Suprapubic skin (tissue), 4 donors: ENCODE data around the gene DSCAML1.

ENCODE experiments used
- POLR2A ChIP-seq, 2 donors: fragments of 450-650 bp; IDR thresholded peaks; one replicate each; pipeline ENCODE4 v1.6.1; 2017; ENCODE audit warnings: antibody characterized with exemption in 2 of 2, mild to moderate bottlenecking in 2 of 2, moderate library complexity in 2 of 2
- POLR2AphosphoS5 ChIP-seq, 3 donors: sonication (generic); formaldehyde crosslinking; IDR thresholded peaks; one replicate each; pipeline ENCODE4 v1.6.1; 2017; ENCODE audit warnings: antibody characterized with exemption in 3 of 3
- TF ChIP-seq, protein P1 (sequence below), 2 donors: fragments of 200-600 bp in 1 of 2; fragments of 450-650 bp in 1 of 2; sonication (generic) in 1 of 2; IDR thresholded peaks; one replicate each; pipeline ENCODE4 v1.5.1; 2016 to 2019; ENCODE audit warnings: antibody characterized with exemption in 2 of 2, mild to moderate bottlenecking in 1 of 2, moderate library complexity in 1 of 2

DNA sequence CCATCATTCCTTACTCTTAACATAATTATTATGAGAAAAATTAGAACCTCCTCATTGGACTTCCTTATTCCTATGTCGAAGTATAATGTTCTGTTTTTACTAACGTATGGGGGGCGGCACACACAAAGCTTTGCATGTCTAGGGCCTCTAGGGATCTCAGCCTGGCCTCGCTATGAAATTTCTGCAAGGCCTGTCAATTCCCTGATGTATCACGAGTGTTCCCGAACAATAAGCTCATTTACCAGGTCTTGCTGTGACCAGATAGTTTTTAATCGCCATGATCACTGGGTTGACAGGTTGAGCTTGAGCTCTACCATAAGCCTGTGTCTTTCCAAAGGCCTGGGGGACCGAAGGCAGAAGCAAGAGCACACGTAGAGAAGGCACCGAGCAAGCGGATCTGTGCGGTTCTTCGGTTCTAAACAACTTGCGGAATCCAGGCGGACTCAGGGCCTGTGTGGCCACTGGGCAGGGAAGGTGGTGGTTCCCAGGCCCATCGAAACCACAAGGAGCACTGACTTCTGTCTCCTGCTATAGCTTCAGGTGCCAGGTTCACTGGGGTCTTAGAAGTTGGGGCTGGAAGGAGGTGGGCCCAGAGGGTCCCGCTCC is 37.9 kb upstream of the DSCAML1 start:
- TF ChIP-seq, protein P1, sequence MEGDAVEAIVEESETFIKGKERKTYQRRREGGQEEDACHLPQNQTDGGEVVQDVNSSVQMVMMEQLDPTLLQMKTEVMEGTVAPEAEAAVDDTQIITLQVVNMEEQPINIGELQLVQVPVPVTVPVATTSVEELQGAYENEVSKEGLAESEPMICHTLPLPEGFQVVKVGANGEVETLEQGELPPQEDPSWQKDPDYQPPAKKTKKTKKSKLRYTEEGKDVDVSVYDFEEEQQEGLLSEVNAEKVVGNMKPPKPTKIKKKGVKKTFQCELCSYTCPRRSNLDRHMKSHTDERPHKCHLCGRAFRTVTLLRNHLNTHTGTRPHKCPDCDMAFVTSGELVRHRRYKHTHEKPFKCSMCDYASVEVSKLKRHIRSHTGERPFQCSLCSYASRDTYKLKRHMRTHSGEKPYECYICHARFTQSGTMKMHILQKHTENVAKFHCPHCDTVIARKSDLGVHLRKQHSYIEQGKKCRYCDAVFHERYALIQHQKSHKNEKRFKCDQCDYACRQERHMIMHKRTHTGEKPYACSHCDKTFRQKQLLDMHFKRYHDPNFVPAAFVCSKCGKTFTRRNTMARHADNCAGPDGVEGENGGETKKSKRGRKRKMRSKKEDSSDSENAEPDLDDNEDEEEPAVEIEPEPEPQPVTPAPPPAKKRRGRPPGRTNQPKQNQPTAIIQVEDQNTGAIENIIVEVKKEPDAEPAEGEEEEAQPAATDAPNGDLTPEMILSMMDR (IDR thresholded peaks at IDR 0.05): no peak
- TF ChIP-seq POLR2A (IDR thresholded peaks at IDR 0.05) (no peak), POLR2AphosphoS5 (IDR thresholded peaks at IDR 0.05) (no peak)
